OCI-LY7 (cell line): Measurements from ENCODE around the gene IL1RAPL2. TPM values are rescaled to one million over a fixed set of nuclear protein-coding genes. Genes with fewer than 3 reads are reported as not detected.

ENCODE experiments used
- BruUV-seq: library from RNA; stranded (reverse); fragments of 400-500 nt; replicated peaks from 2 replicates; lab custom pipeline; 2021; lab: Mats Ljungman, UMichigan
- CTCF ChIA-PET: fragments of 300-600 bp; sonication (Branson Sonifier 250); formaldehyde crosslinking; loops from one replicate; lab custom pipeline; 2022; ENCODE audit warnings: antibody characterized with exemption; ENCODE audit not compliant: unreplicated experiment; lab: Charles Lee
- POLR2A ChIA-PET: fragments of 300-600 bp; sonication (Branson Sonifier 250); formaldehyde crosslinking; loops from one replicate; lab custom pipeline; 2022; ENCODE audit warnings: antibody characterized with exemption; lab: Charles Lee
- DNase-seq: peaks from one replicate; pipeline ENCODE4 v3.0.0-alpha.2; 2015; ENCODE audit warnings: low spot score
- H2AFZ ChIP-seq: fragments of 200-600 bp; sonication (generic), shearing (Covaris generic); 2 replicates; pipeline ENCODE4 v1.6.1; 2014; ENCODE audit warnings: mild to moderate bottlenecking, antibody characterized with exemption, low read length, moderate library complexity
- H3K27ac ChIP-seq: fragments of 200-600 bp; sonication (generic); 2 replicates; pipeline ENCODE4 v1.5.1; 2014; ENCODE audit warnings: mixed run types, low read depth, mild to moderate bottlenecking, moderate library complexity, low read length, inconsistent platforms; ENCODE audit not compliant: poor library complexity, severe bottlenecking
- H3K36me3 ChIP-seq: fragments of 200-600 bp; sonication (generic); 2 replicates; pipeline ENCODE4 v1.6.1; 2014; ENCODE audit warnings: mild to moderate bottlenecking, antibody characterized with exemption, low read length, moderate library complexity, mixed read lengths; ENCODE audit not compliant: insufficient read depth
- H3K4me1 ChIP-seq: fragments of 200-600 bp; sonication (generic); 2 replicates; pipeline ENCODE4 v1.5.1; 2014; ENCODE audit warnings: mild to moderate bottlenecking, low read length; ENCODE audit not compliant: insufficient read depth, poor library complexity, severe bottlenecking
- H3K4me2 ChIP-seq: fragments of 200-600 bp; sonication (generic); 2 replicates; pipeline ENCODE4 v1.6.1; 2014; ENCODE audit warnings: mild to moderate bottlenecking, low read length
- H3K4me3 ChIP-seq: fragments of 200-600 bp; sonication (generic); 2 replicates; pipeline ENCODE4 v1.5.1; 2014; ENCODE audit warnings: mild to moderate bottlenecking, low read depth, low read length; ENCODE audit not compliant: poor library complexity, severe bottlenecking
- H3K79me2 ChIP-seq: fragments of 200-600 bp; sonication (generic); 2 replicates; pipeline ENCODE4 v1.6.1; 2016; ENCODE audit warnings: low read depth, mild to moderate bottlenecking, low read length, moderate library complexity, mixed read lengths; ENCODE audit not compliant: insufficient read depth
- H3K9me2 ChIP-seq: fragments of 200-600 bp; sonication (generic); 2 replicates; pipeline ENCODE4 v1.6.1; 2016; ENCODE audit warnings: mild to moderate bottlenecking, low read length, mixed read lengths; ENCODE audit not compliant: insufficient read depth
- H3K9me3 ChIP-seq: fragments of 200-600 bp; sonication (generic); 2 replicates; pipeline ENCODE4 v1.6.1; 2014; ENCODE audit warnings: mild to moderate bottlenecking, mixed run types, low read length, mixed read lengths
- H4K20me1 ChIP-seq: fragments of 200-600 bp; sonication (generic); 2 replicates; pipeline ENCODE4 v1.6.1; 2014; ENCODE audit warnings: mild to moderate bottlenecking, antibody characterized with exemption, low read length, moderate library complexity, mixed read lengths; ENCODE audit not compliant: insufficient read depth
- EZH2phosphoT487 ChIP-seq: fragments of 200-600 bp; sonication (generic); IDR thresholded peaks from 2 replicates; pipeline ENCODE4 v1.6.1; 2018; ENCODE audit warnings: low read depth, borderline replicate concordance, mild to moderate bottlenecking, mixed run types, antibody characterized with exemption, low read length, moderate library complexity, mixed read lengths
- intact Hi-C: fragments of 100-400 bp; cut with micrococcal nuclease; formaldehyde crosslinking; loops from one replicate; pipeline ENCODE4 v1.10.0; 2022; ENCODE audit not compliant: unreplicated experiment
- total RNA-seq, 2 experiments: library from RNA; depleted of rRNA in 1 of 2; stranded (reverse); fragments of >200 nt in 1 of 2; shearing (Covaris generic) in 1 of 2; gene quantifications; 2 replicates each; pipeline ENCODE4 v1.2.3, GENCODE V29; 2014 to 2022
- TF ChIP-seq, protein P1 (sequence below): fragments of 200-600 bp; sonication (generic); conservative IDR thresholded peaks from 2 replicates; pipeline ENCODE4 v1.5.1; 2014; ENCODE audit warnings: mild to moderate bottlenecking, antibody characterized with exemption, low read length, moderate library complexity, mixed read lengths

Gene IL1RAPL2
- total RNA-seq, 2 experiments from 2014 or later = not detected

DNA sequence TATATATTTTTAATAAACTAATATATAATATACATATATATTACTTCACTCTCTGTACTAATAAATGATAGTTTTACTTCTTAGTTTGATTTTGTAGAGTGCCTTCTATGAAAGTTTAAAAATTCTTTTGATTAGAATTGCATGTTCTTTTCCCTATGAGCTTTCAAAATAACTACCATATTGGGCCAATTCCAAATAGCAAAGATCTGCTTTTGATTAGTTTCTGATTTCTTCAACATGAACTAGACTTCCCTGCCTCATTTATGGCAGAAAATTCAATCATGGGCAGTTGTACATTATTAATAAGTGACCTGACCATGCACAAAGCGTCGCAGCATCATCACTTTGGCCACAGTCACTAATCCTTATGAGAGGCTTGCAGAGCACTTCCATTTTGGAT, 703.4 kb downstream of the IL1RAPL2 start:
- Histone ChIP-seq H4K20me1 (no peaks in the 10 kb centered on the region), H2AFZ (no peak overlapping the region), H3K4me3 (no peak overlapping the region), H3K9me2 (no peaks in the 10 kb centered on the region), H3K9me3 (no peaks in the 10 kb centered on the region), H3K36me3 (no peaks in the 10 kb centered on the region), H3K79me2 (no peaks in the 10 kb centered on the region), H3K27ac (no peak overlapping the region), H3K4me2 (no peak overlapping the region), H3K4me1 (no peaks in the 10 kb centered on the region)
- no peak for DNase-seq
- BruUV-seq = no TSS peak
- TF ChIP-seq, protein P1, sequence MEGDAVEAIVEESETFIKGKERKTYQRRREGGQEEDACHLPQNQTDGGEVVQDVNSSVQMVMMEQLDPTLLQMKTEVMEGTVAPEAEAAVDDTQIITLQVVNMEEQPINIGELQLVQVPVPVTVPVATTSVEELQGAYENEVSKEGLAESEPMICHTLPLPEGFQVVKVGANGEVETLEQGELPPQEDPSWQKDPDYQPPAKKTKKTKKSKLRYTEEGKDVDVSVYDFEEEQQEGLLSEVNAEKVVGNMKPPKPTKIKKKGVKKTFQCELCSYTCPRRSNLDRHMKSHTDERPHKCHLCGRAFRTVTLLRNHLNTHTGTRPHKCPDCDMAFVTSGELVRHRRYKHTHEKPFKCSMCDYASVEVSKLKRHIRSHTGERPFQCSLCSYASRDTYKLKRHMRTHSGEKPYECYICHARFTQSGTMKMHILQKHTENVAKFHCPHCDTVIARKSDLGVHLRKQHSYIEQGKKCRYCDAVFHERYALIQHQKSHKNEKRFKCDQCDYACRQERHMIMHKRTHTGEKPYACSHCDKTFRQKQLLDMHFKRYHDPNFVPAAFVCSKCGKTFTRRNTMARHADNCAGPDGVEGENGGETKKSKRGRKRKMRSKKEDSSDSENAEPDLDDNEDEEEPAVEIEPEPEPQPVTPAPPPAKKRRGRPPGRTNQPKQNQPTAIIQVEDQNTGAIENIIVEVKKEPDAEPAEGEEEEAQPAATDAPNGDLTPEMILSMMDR = no peak
- TF ChIP-seq EZH2phosphoT487 = no peak
- POLR2A ChIA-PET = no interaction called here
- CTCF ChIA-PET = no interaction called here
- intact Hi-C loops = no loop called here

GRCh38 chrX:105273326-105273725, 707.3 kb downstream of the IL1RAPL2 start:
- no peak overlapping the region for H3K4me2 ChIP-seq
- H3K4me3 ChIP-seq = no peak overlapping the region
- H3K36me3 ChIP-seq = no peaks in the 10 kb centered on the region
- intact Hi-C loops = no loop called here
- ChIA-PET CTCF (no interaction called here), POLR2A (no interaction called here)
- DNase-seq = no peak
- H3K9me3 ChIP-seq = no peaks in the 10 kb centered on the region
- H3K9me2 ChIP-seq = no peaks in the 10 kb centered on the region
- TF ChIP-seq, protein P1 = no peak
- no peak for TF ChIP-seq EZH2phosphoT487
- no TSS peak for BruUV-seq
- H2AFZ ChIP-seq = no peak overlapping the region
- H3K79me2 ChIP-seq = no peaks in the 10 kb centered on the region
- H3K27ac ChIP-seq = no peak overlapping the region
- H3K4me1 ChIP-seq = no peaks in the 10 kb centered on the region
- H4K20me1 ChIP-seq = no peaks in the 10 kb centered on the region

DNA sequence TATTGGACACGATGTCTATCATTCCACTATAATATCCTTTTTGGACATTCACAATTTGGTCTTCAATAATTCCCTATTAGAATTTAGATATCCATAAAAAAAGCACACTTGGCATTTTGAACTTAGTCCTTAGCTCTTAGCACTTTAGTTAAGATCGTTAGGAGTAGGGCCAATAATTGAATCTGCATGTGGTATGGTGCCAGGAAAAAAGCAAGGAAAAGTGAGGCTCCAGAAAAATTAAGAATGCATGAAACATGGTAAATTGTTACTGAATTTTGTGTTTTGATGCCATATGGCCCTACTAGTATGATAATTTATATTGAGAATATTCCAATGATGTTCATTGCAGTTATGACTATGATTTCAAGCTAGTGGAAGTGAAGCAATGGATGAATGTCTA, 708.1 kb downstream of the IL1RAPL2 start:
- TF ChIP-seq, protein P1 = no peak
- TF ChIP-seq EZH2phosphoT487 = no peak
- Histone ChIP-seq H3K4me2 (no peak overlapping the region), H3K27ac (no peak overlapping the region), H3K36me3 (no peaks in the 10 kb centered on the region), H4K20me1 (no peaks in the 10 kb centered on the region), H3K79me2 (no peaks in the 10 kb centered on the region), H3K9me3 (no peaks in the 10 kb centered on the region), H3K4me1 (no peaks in the 10 kb centered on the region), H3K9me2 (no peaks in the 10 kb centered on the region), H3K4me3 (no peak overlapping the region), H2AFZ (no peak overlapping the region)
- CTCF ChIA-PET = no interaction called here
- intact Hi-C loops = no loop called here
- BruUV-seq = no TSS peak
- POLR2A ChIA-PET = no interaction called here
- no peak for DNase-seq
